H1 (cell line): ENCODE measurements around the gene IGFBP6. TPM values are rescaled to one million over a fixed set of nuclear protein-coding genes. Genes with fewer than 3 reads are reported as not detected.

Source experiments
- CTCF ChIA-PET: fragments of 300-600 bp; sonication (Branson Sonifier 250); formaldehyde crosslinking; loops from one replicate; lab custom pipeline; 2021; ENCODE audit not compliant: partially characterized antibody; lab: Charles Lee
- POLR2A ChIA-PET: fragments of 300-600 bp; sonication (Branson Sonifier 250); formaldehyde crosslinking; loops from one replicate; lab custom pipeline; 2021; ENCODE audit warnings: inconsistent platforms; ENCODE audit not compliant: partially characterized antibody; lab: Charles Lee
- DNase-seq, 2 experiments: peaks; one replicate each; pipeline versions ENCODE4 v3.0.0 to v3.0.0-alpha.2; 2010 to 2022; ENCODE audit warnings: low spot score in 2 of 2, low read depth in 1 of 2, mixed read lengths in 1 of 2
- FAIRE-seq: peaks from 2 replicates; lab custom pipeline; 2011; peaks lifted over from hg19 to GRCh38; lab: Jason Lieb, UNC
- H2AFZ ChIP-seq: 2 replicates; pipeline ENCODE4 v1.8.1; 2012; ENCODE audit warnings: low read length, inconsistent platforms
- H2AK5ac ChIP-seq: 2 replicates; pipeline ENCODE4 v1.6.1; 2013; ENCODE audit warnings: low read depth, low read length
- H2BK120ac ChIP-seq: replicated peaks from 2 replicates; pipeline ENCODE3; 2013; ENCODE audit warnings: low read depth, low read length, inconsistent platforms
- H2BK12ac ChIP-seq: 2 replicates; pipeline ENCODE4 v1.6.1; 2013; ENCODE audit warnings: low read depth, low read length
- H2BK15ac ChIP-seq: 2 replicates; pipeline ENCODE4 v1.6.1; 2013; ENCODE audit warnings: low read length
- H2BK20ac ChIP-seq: 2 replicates; pipeline ENCODE4 v1.6.1; 2013; ENCODE audit warnings: low read length
- H2BK5ac ChIP-seq: 2 replicates; pipeline ENCODE4 v1.6.1; 2013; ENCODE audit warnings: low read depth, low read length
- H3K14ac ChIP-seq: 2 replicates; pipeline ENCODE4 v1.6.1; 2013; ENCODE audit warnings: inconsistent platforms; ENCODE audit not compliant: insufficient read length
- H3K18ac ChIP-seq: 2 replicates; pipeline ENCODE4 v1.6.1; 2013; ENCODE audit warnings: low read length; ENCODE audit errors: extremely low read depth
- H3K23ac ChIP-seq: 2 replicates; pipeline ENCODE4 v1.6.1; 2013; ENCODE audit warnings: inconsistent platforms; ENCODE audit not compliant: insufficient read length
- H3K23me2 ChIP-seq: 2 replicates; pipeline ENCODE4 v1.6.1; 2013; ENCODE audit warnings: low read depth, low read length
- H3K27ac ChIP-seq: 2 replicates; pipeline ENCODE4 v1.6.1; 2011; ENCODE audit warnings: low read depth, low read length, inconsistent platforms
- H3K27me3 ChIP-seq, 4 experiments: replicated peaks in 1 of 4; 1 replicate in 1 of 4; 2 replicates in 3 of 4; pipeline versions ENCODE4 v1.6.1 to v1.8.1; 2011 to 2013; ENCODE audit warnings: low read length in 3 of 4, mild to moderate bottlenecking in 3 of 4, inconsistent platforms in 2 of 4, mixed read lengths in 2 of 4, moderate library complexity in 1 of 4; ENCODE audit not compliant: control insufficient read depth in 3 of 4, insufficient read depth in 3 of 4; ENCODE audit errors: extremely low read depth in 1 of 4
- H3K36me3 ChIP-seq, 4 experiments: 2 replicates each; pipeline versions ENCODE4 v1.6.1 to v1.8.1; 2011 to 2013; ENCODE audit warnings: mild to moderate bottlenecking in 4 of 4, low read length in 3 of 4, moderate library complexity in 2 of 4, control low read depth in 1 of 4, inconsistent platforms in 1 of 4; ENCODE audit not compliant: insufficient read depth in 4 of 4, control insufficient read depth in 2 of 4
- H3K4ac ChIP-seq: replicated peaks from 2 replicates; pipeline ENCODE3; 2013; ENCODE audit warnings: low read length, low read depth, mixed read lengths, inconsistent platforms; ENCODE audit not compliant: insufficient read length
- H3K4me1 ChIP-seq, 4 experiments: replicated peaks in 1 of 4; 1 replicate in 1 of 4; 2 replicates in 3 of 4; pipeline versions ENCODE4 v1.6.1 to v1.8.1; 2011 to 2013; ENCODE audit warnings: low read length in 3 of 4, inconsistent platforms in 2 of 4, mixed read lengths in 1 of 4; ENCODE audit not compliant: insufficient read depth in 4 of 4, control insufficient read depth in 3 of 4
- H3K4me2 ChIP-seq, 2 experiments: 2 replicates each; pipeline versions ENCODE4 v1.6.1 to v1.8.1; 2011 to 2013; ENCODE audit warnings: low read depth in 2 of 2, low read length in 2 of 2, control low read depth in 1 of 2, inconsistent platforms in 1 of 2, mild to moderate bottlenecking in 1 of 2; ENCODE audit not compliant: insufficient read depth in 1 of 2
- H3K4me3 ChIP-seq, 4 experiments: fragments of 200-600, 300-600 bp in 1 of 4; sonication (generic), shearing (Covaris generic), sonication (Bioruptor Twin) in 1 of 4; 2 replicates each; pipeline versions ENCODE4 v1.5.1 to v1.8.1; 2011 to 2016; ENCODE audit warnings: low read length in 4 of 4, low read depth in 3 of 4, control low read depth in 2 of 4, inconsistent platforms in 2 of 4, mild to moderate bottlenecking in 2 of 4, mixed read lengths in 1 of 4, moderate library complexity in 1 of 4; ENCODE audit not compliant: insufficient read depth in 2 of 4; ENCODE audit errors: extremely low read depth in 1 of 4
- H3K56ac ChIP-seq: replicated peaks from 2 replicates; pipeline ENCODE3; 2013; ENCODE audit warnings: low read depth, mild to moderate bottlenecking, mixed read lengths, low read length, inconsistent platforms; ENCODE audit not compliant: insufficient read length
- H3K79me1 ChIP-seq: 2 replicates; pipeline ENCODE4 v1.6.1; 2013; ENCODE audit warnings: low read depth, low read length, control low read depth
- H3K79me2 ChIP-seq, 2 experiments: 2 replicates each; pipeline versions ENCODE4 v1.6.1 to v1.8.1; 2012 to 2013; ENCODE audit warnings: low read length in 2 of 2, mild to moderate bottlenecking in 2 of 2, inconsistent platforms in 1 of 2; ENCODE audit not compliant: insufficient read depth in 2 of 2, control insufficient read depth in 1 of 2
- H3K9ac ChIP-seq, 4 experiments: replicated peaks in 1 of 4; 1 replicate in 1 of 4; 2 replicates in 3 of 4; pipeline versions ENCODE4 v1.6.1 to v1.8.1; 2011 to 2013; ENCODE audit warnings: low read depth in 3 of 4, low read length in 3 of 4, control low read depth in 2 of 4, mild to moderate bottlenecking in 2 of 4, moderate library complexity in 2 of 4, inconsistent platforms in 1 of 4; ENCODE audit errors: extremely low read depth in 1 of 4
- H3K9me3 ChIP-seq, 2 experiments: 2 replicates each; pipeline versions ENCODE4 v1.6.1 to v1.8.1; 2012 to 2013; ENCODE audit warnings: mild to moderate bottlenecking in 2 of 2, moderate library complexity in 2 of 2, control low read depth in 1 of 2, inconsistent platforms in 1 of 2, low read depth in 1 of 2, low read length in 1 of 2, mixed read lengths in 1 of 2; ENCODE audit not compliant: insufficient read depth in 2 of 2
- H4K20me1 ChIP-seq, 2 experiments: replicated peaks in 1 of 2; 2 replicates each; pipeline versions ENCODE3 to v1.8.1; 2011 to 2013; ENCODE audit warnings: inconsistent platforms in 2 of 2, low read length in 2 of 2, mild to moderate bottlenecking in 1 of 2; ENCODE audit not compliant: insufficient read depth in 2 of 2, control insufficient read depth in 1 of 2
- H4K5ac ChIP-seq: 2 replicates; pipeline ENCODE4 v1.6.1; 2013; ENCODE audit warnings: low read length, low read depth, mixed read lengths, inconsistent platforms; ENCODE audit not compliant: insufficient read length
- H4K8ac ChIP-seq: 2 replicates; pipeline ENCODE4 v1.8.0; 2013; ENCODE audit warnings: mild to moderate bottlenecking, moderate library complexity, low read length, inconsistent platforms; ENCODE audit not compliant: insufficient read depth; ENCODE audit errors: extremely low read depth
- H4K91ac ChIP-seq: replicated peaks from 2 replicates; pipeline ENCODE3; 2013; ENCODE audit warnings: low read length, mixed read lengths, inconsistent platforms; ENCODE audit not compliant: insufficient read length
- EZH2 ChIP-seq: fragments of 200-600 bp; sonication (generic); IDR thresholded peaks from 2 replicates; pipeline ENCODE4 v1.7.1; 2012; ENCODE audit warnings: low read depth, mild to moderate bottlenecking, moderate library complexity, low read length, inconsistent platforms; ENCODE audit not compliant: severe bottlenecking
- KDM1A ChIP-seq: fragments of 200-600, 300-600 bp; sonication (generic); IDR thresholded peaks from 2 replicates; pipeline ENCODE4 v1.7.1; 2016; ENCODE audit warnings: mild to moderate bottlenecking, low read length, borderline replicate concordance
- MAFK ChIP-seq: IDR thresholded peaks from 2 replicates; pipeline ENCODE4 v1.6.1; 2012; ENCODE audit warnings: low read depth, mild to moderate bottlenecking, improper control_type of control experiment, low read length
- WGBS, 2 experiments: shearing (Covaris generic) in 1 of 2; methylation state at CpG; one replicate each; pipeline versions ENCODE4 v1.1.6 to v1.1.7; 2013 to 2015; ENCODE audit warnings: low lambda C conversion rate in 2 of 2, mixed read lengths in 2 of 2, inconsistent platforms in 1 of 2, low coverage in 1 of 2, missing lambda C conversion rate in 1 of 2; ENCODE audit not compliant: insufficient replicate concordance in 2 of 2, insufficient coverage in 1 of 2, insufficient read length in 1 of 2; ENCODE audit errors: extremely low coverage in 1 of 2, missing lambda C conversion rate in 1 of 2; 5-methylcytosine and 5-hydroxymethylcytosine counted together
- polyA plus RNA-seq, 7 experiments: library from polyadenylated mRNA; depleted of rRNA in 3 of 7; stranded (reverse) in 5 of 7; unstranded in 2 of 7; fragments of >200 nt in 5 of 7; fragments of 200-250 nt in 2 of 7; gene quantifications; 1 replicate in 5 of 7; 2 replicates in 1 of 7; 4 replicates in 1 of 7; pipeline versions ENCODE4 v1.2.1 to v1.2.3, GENCODE V29; 2011 to 2013; ENCODE audit warnings: missing spikeins in 2 of 7, mixed read lengths in 2 of 7
- total RNA-seq: library from RNA; stranded (reverse); fragmentation: NEBNext Ultra II Directional; extraction: Animal tissue kit (Norgen Biotek cat#: 25700); gene quantifications from 2 replicates; pipeline ENCODE4 v1.2.1, GENCODE V29; 2021

IGFBP6 gene
- total and polyA plus RNA-seq, 2 of the 8 experiments (the other 6 are each of a cell fraction or from before 2014, with no cell fraction given), result 13.7 to 14.7 TPM

DNA sequence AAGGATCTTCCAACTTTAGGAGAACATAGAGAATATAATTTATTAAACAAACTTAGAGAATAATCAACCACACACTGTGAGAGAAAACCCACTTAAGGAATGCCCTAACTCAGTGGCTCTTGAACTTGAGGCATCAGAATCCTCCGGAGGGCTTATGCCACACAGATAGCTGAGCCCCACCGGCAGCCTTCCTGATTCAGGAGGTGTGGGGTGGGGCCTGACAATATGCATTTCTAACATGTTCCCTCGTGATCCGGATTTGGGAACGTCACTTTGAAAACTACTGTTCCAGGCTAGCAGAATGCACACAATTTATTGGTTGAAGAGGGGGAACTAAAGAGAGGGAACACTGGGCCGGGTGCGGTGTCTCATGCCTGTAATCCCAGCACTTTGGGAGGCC, 3.8 kb downstream of the IGFBP6 start:
- H3K23me2 ChIP-seq, result peaks cover 27% of the 10 kb centered on the region
- no peak overlapping the region for H2BK5ac ChIP-seq
- no peak overlapping the region for H2BK120ac ChIP-seq
- H2BK12ac ChIP-seq, result no peak overlapping the region
- H3K56ac ChIP-seq, result no peak overlapping the region
- no peak overlapping the region for H3K27ac ChIP-seq
- H4K91ac ChIP-seq, result no peak overlapping the region
- no peak for FAIRE-seq
- H2AK5ac ChIP-seq, result no peak overlapping the region
- H3K79me2 ChIP-seq, result no peaks in the 10 kb centered on the region
- H3K4ac ChIP-seq, result no peak overlapping the region
- no peak overlapping the region for H3K18ac ChIP-seq
- H3K79me1 ChIP-seq, result no peaks in the 10 kb centered on the region
- H4K20me1 ChIP-seq, result no peaks in the 10 kb centered on the region
- H3K4me1 ChIP-seq, result peaks cover 4 to 16% (median 7%) of the 10 kb centered on the region in 4 experiments; a peak in 6 of 7 replicates
- H2AFZ ChIP-seq, result no peak overlapping the region
- H3K14ac ChIP-seq, result no peak overlapping the region
- ChIA-PET POLR2A (interaction anchor here (0.6 to 2.1 kb wide), 4 partner anchors 22 to 95 kb away, joined by 3 to 6 read pairs (median 6); partner anchors contain the start of genes EIF4B and SPRYD3), CTCF (interaction anchor here (0.7 to 19.1 kb wide), 8 partner anchors 10 to 97 kb away, joined by 3 to 531 read pairs (median 4); partner anchors contain the start of gene SPRYD3)
- peaks cover 0 to 20% (median 13%) of the 10 kb centered on the region in 4 experiments; a peak in 5 of 7 replicates for H3K27me3 ChIP-seq
- H3K36me3 ChIP-seq, result no peaks in the 10 kb centered on the region
- no peak overlapping the region for H3K4me2 ChIP-seq
- no peak overlapping the region for H2BK20ac ChIP-seq
- WGBS, 2 experiments, result 89% methylated on average over 7 of the region's 7 CpGs; no CpG with 5 or more reads in 1 of the 2 experiments
- no peak for DNase-seq
- no peak overlapping the region for H2BK15ac ChIP-seq
- H4K8ac ChIP-seq, result no peak overlapping the region
- H4K5ac ChIP-seq, result no peak overlapping the region
- H3K23ac ChIP-seq, result no peak overlapping the region
- no peak overlapping the region for H3K4me3 ChIP-seq
- H3K9me3 ChIP-seq, result no peaks in the 10 kb centered on the region
- no peak overlapping the region for H3K9ac ChIP-seq
- no peak for TF ChIP-seq EZH2
- no peak for TF ChIP-seq KDM1A
- TF ChIP-seq MAFK, result no peak
